K562 (cell line): ENCODE results near the gene FKBP8.

Experiments
- FOSL1 ChIP-seq: fragments of 200-800 bp; sonication (Bioruptor generic); conservative IDR thresholded peaks from 2 replicates; pipeline ENCODE4 v1.6.1; 2016; ENCODE audit warnings: missing genetic modification characterization, missing compliant biosample characterization
- FOXA1 ChIP-seq: fragments of 450-650 bp; IDR thresholded peaks from 2 replicates; pipeline ENCODE4 v1.6.1; 2016; ENCODE audit warnings: mild to moderate bottlenecking, borderline replicate concordance
- HDAC3 ChIP-seq: fragments of 450-650 bp; IDR thresholded peaks from 2 replicates; pipeline ENCODE4 v1.6.1; 2018; ENCODE audit warnings: borderline replicate concordance, mild to moderate bottlenecking, moderate library complexity; ENCODE audit not compliant: partially characterized antibody
- HMG20A ChIP-seq: fragments of 450-650 bp; formaldehyde crosslinking; conservative IDR thresholded peaks from 2 replicates; pipeline ENCODE4 v1.4.0; 2020; ENCODE audit warnings: mild to moderate bottlenecking, mixed read lengths
- KDM4B ChIP-seq, 2 experiments: fragments of 450-650 bp in 1 of 2; sonication (generic) in 1 of 2; IDR thresholded peaks; 2 replicates each; pipeline ENCODE4 v1.6.1; 2016 to 2017; ENCODE audit warnings: borderline replicate concordance in 2 of 2, antibody characterized with exemption in 1 of 2, low read depth in 1 of 2, mild to moderate bottlenecking in 1 of 2
- MXI1 ChIP-seq: IDR thresholded peaks from 2 replicates; pipeline ENCODE4 v1.6.1; 2011; ENCODE audit warnings: low read depth, mild to moderate bottlenecking, improper control_type of control experiment, low read length
- NFYB ChIP-seq: IDR thresholded peaks from 2 replicates; pipeline ENCODE4 v1.6.1; 2011; ENCODE audit warnings: mild to moderate bottlenecking, moderate library complexity; ENCODE audit not compliant: insufficient read length; ENCODE audit errors: extremely low read depth
- POLR2AphosphoS5 ChIP-seq: IDR thresholded peaks from 2 replicates; pipeline ENCODE4 v1.6.1; 2011; ENCODE audit warnings: mild to moderate bottlenecking, low read depth, low read length, moderate library complexity; ENCODE audit not compliant: control insufficient read depth, insufficient read depth
- PRMT5 ChIP-seq: sonication (generic); formaldehyde crosslinking; IDR thresholded peaks from 2 replicates; pipeline ENCODE4 v1.5.0; 2020; ENCODE audit warnings: missing genetic modification reagents
- SPI1 ChIP-seq: IDR thresholded peaks from 2 replicates; pipeline ENCODE4 v1.6.1; 2011; ENCODE audit warnings: low read depth, low read length, control low read depth, borderline replicate concordance
- SRF ChIP-seq, 2 experiments: fragments of 250-450, 450-650 bp in 1 of 2; sonication (Bioruptor Pico) in 1 of 2; sonication (generic) in 1 of 2; formaldehyde crosslinking; IDR thresholded peaks; 2 replicates each; pipeline versions ENCODE4 v1.5.0 to v1.5.1; 2020 to 2022; ENCODE audit warnings: mild to moderate bottlenecking in 1 of 2, missing genetic modification reagents in 1 of 2
- TF ChIP-seq, protein P1 (sequence below): fragments of 250-450 bp; sonication (Bioruptor Pico); IDR thresholded peaks from 2 replicates; pipeline ENCODE4 v1.5.0; 2022; ENCODE audit warnings: mild to moderate bottlenecking

DNA sequence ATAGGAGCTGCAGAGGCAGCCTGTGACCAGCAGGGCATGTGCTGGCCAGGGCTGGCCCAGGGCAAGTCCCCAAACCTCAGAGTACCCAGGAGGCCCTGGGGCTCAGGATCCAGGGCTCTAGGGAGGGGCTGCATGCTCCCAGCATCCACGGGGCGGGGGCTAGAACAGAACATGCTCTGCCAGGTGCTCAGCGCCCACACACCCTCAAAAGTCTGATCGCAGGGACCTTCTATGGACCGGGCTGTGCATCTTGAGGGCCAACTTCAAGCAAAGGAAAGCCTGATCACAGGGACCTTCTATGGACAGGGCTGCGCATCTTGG lies 55.0 kb downstream of the FKBP8 start:
- TF ChIP-seq FOSL1: no peak
- TF ChIP-seq, protein P1, sequence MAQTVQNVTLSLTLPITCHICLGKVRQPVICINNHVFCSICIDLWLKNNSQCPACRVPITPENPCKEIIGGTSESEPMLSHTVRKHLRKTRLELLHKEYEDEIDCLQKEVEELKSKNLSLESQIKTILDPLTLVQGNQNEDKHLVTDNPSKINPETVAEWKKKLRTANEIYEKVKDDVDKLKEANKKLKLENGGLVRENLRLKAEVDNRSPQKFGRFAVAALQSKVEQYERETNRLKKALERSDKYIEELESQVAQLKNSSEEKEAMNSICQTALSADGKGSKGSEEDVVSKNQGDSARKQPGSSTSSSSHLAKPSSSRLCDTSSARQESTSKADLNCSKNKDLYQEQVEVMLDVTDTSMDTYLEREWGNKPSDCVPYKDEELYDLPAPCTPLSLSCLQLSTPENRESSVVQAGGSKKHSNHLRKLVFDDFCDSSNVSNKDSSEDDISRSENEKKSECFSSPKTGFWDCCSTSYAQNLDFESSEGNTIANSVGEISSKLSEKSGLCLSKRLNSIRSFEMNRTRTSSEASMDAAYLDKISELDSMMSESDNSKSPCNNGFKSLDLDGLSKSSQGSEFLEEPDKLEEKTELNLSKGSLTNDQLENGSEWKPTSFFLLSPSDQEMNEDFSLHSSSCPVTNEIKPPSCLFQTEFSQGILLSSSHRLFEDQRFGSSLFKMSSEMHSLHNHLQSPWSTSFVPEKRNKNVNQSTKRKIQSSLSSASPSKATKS (CRISPR knock-in tag): no peak
- no peak for TF ChIP-seq MXI1
- TF ChIP-seq POLR2AphosphoS5: no peak
- no peak for TF ChIP-seq NFYB
- TF ChIP-seq SRF (CRISPR knock-in tag; IDR thresholded peaks at IDR 0.05): no peak
- TF ChIP-seq KDM4B (IDR thresholded peaks at IDR 0.05; ENCODE audit: borderline replicate concordance in 2 of 2, low read depth in 1 of 2): no peak
- no peak for TF ChIP-seq HMG20A
- no peak for TF ChIP-seq SPI1
- no peak for TF ChIP-seq HDAC3
- TF ChIP-seq PRMT5 (CRISPR knock-in tag): no peak
- no peak for TF ChIP-seq FOXA1
